Measurements from ENCODE around the gene ACAD10.
"Not testable (repeated sequence)": the region's sequence is repeated elsewhere in the genome, so short reads cannot be mapped to it uniquely, and the experiment has no call there.

ACAD10 gene

GRCh38 chr12:111748151-111748672 is 62.4 kb downstream of the ACAD10 start:
- no peak for DNase-seq (ENCODE audit: insufficient read length, low spot score)
- no peak for FAIRE-seq

GRCh38 chr12:111748867-111749266 is 63.0 kb downstream of the ACAD10 start:
- no peak for FAIRE-seq

GRCh38 chr12:111749391-111749790 is 63.5 kb downstream of the ACAD10 start:
- DNase-seq (ENCODE audit: insufficient read length, low spot score), result no peak
- no peak for FAIRE-seq

More at GRCh38 chr12:111748867-111749266, 63.0 kb downstream of the ACAD10 start:
- no peak for DNase-seq (ENCODE audit: insufficient read length, low spot score)

GRCh38 chr12:111753144-111753881 is 67.5 kb downstream of the ACAD10 start:
- DNase-seq (ENCODE audit: insufficient read length, low spot score) (peak; percentile 85), FAIRE-seq (peak; percentile 86)

GRCh38 chr12:111754671-111755070 is 68.8 kb downstream of the ACAD10 start:
- DNase-seq (ENCODE audit: insufficient read length, low spot score) (no peak), FAIRE-seq (no peak)

GRCh38 chr12:111756196-111756595 is 70.3 kb downstream of the ACAD10 start:
- FAIRE-seq (no peak), DNase-seq (ENCODE audit: insufficient read length, low spot score) (no peak)

GRCh38 chr12:111756681-111757080 is 70.8 kb downstream of the ACAD10 start:
- DNase-seq (ENCODE audit: insufficient read length, low spot score), result no peak
- FAIRE-seq, result no peak

- DNase-seq (ENCODE audit: insufficient read length, low spot score) (peak; percentile 33), FAIRE-seq (no peak)
Observed at GRCh38 chr12:111757361-111758119, 71.7 kb downstream of the ACAD10 start.

- DNase-seq (ENCODE audit: insufficient read length, low spot score) (no peak), FAIRE-seq (no peak)
Observed at GRCh38 chr12:111758120-111758561, 72.3 kb downstream of the ACAD10 start.

- DNase-seq (ENCODE audit: insufficient read length, low spot score) (no peak), FAIRE-seq (no peak)
Observed at GRCh38 chr12:111759271-111759670, 73.4 kb downstream of the ACAD10 start.

- DNase-seq (ENCODE audit: insufficient read length, low spot score) (no peak), FAIRE-seq (no peak)
Observed at GRCh38 chr12:111759991-111760390, 74.1 kb downstream of the ACAD10 start.

GRCh38 chr12:111761099-111761498 is 75.2 kb downstream of the ACAD10 start:
- no peak for FAIRE-seq
- DNase-seq (ENCODE audit: insufficient read length, low spot score), result no peak

- FAIRE-seq (no peak), DNase-seq (ENCODE audit: insufficient read length, low spot score) (no peak)
Observed at GRCh38 chr12:111761706-111762105, 75.9 kb downstream of the ACAD10 start.

- not testable (repeated sequence) for FAIRE-seq; DNase-seq (ENCODE audit: insufficient read length, low spot score)
Observed at GRCh38 chr12:111763552-111763951, 77.7 kb downstream of the ACAD10 start.

GRCh38 chr12:111764120-111764821 is 78.4 kb downstream of the ACAD10 start:
- FAIRE-seq (no peak), DNase-seq (ENCODE audit: insufficient read length, low spot score) (no peak)

- FAIRE-seq, result no peak
- DNase-seq (ENCODE audit: insufficient read length, low spot score), result peak; percentile 93
Observed at GRCh38 chr12:111766608-111767361, 80.9 kb downstream of the ACAD10 start, which contains the start of gene ALDH2. Gene ALDH2 (plus strand): TSS chr12:111766933. CDS start chr12:111766983, 50 bp downstream.

- DNase-seq (ENCODE audit: insufficient read length, low spot score) (no peak), FAIRE-seq (no peak)
Observed at GRCh38 chr12:111767362-111768158, 81.7 kb downstream of the ACAD10 start.

GRCh38 chr12:111768159-111768895 is 82.5 kb downstream of the ACAD10 start:
- FAIRE-seq (no peak), DNase-seq (ENCODE audit: insufficient read length, low spot score) (no peak)

- no peak for FAIRE-seq
- DNase-seq (ENCODE audit: insufficient read length, low spot score), result no peak
Observed at GRCh38 chr12:111769599-111769998, 83.7 kb downstream of the ACAD10 start.

Data from HTR-8/SVneo (cell line).